ENCODE results near the gene EXPH5.
"Not testable (repeated sequence)": the region's sequence is repeated elsewhere in the genome, so short reads cannot be mapped to it uniquely, and the experiment has no call there.

Gene EXPH5

GRCh38 chr11:108602818-108603217 is 9.2 kb upstream of the EXPH5 start:
- H3K4me3 ChIP-seq (ENCODE audit: control insufficient read depth in 1 of 7, extremely low read depth in 1 of 7, insufficient read depth in 4 of 7, low read depth in 2 of 7, low read length in 6 of 7); H3K27me3 ChIP-seq (replicated peaks in 2 of 5; ENCODE audit: control insufficient read depth in 4 of 5, insufficient read depth in 5 of 5, low read length in 4 of 5); H3K9me3 ChIP-seq (ENCODE audit: control extremely low read depth in 1 of 5, control insufficient read depth in 4 of 5, insufficient read depth in 2 of 5, low read depth in 1 of 5, low read length in 4 of 5); H3K4me1 ChIP-seq (ENCODE audit: control extremely low read depth in 1 of 4, control insufficient read depth in 4 of 4, insufficient read depth in 4 of 4, low read length in 3 of 4); H3K27ac ChIP-seq (ENCODE audit: insufficient read depth in 1 of 2, low read depth in 1 of 2, low read length in 2 of 2, poor library complexity in 1 of 2, severe bottlenecking in 2 of 2); POLR2A ChIA-PET; CTCF ChIA-PET; H3K36me3 ChIP-seq (ENCODE audit: control insufficient read depth in 4 of 4, insufficient read depth in 4 of 4, low read length in 3 of 4): not testable (repeated sequence)
- peak in 2 of 3 donors; percentile 5 for DNase-seq
- WGBS (ENCODE audit: insufficient coverage), result no CpG with 5 or more reads among the region's 5 CpGs

DNA sequence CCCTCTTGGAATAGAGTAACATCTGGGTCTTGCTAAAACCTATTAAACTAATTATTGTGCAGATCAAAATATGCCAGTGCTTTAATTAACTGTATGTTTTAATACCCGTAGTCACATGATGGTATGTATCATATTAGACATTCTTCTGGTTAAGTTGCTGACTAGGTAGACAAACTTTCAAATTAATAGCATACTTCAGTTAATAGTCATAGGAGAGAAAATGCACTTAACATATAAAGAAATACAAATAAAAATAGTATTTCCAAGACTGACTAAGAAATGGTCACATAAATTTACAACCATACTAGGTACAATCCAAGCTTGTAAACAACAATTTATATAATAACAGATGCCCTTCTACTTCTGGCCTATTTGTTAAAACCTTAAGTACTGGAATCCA is 7.6 kb upstream of the EXPH5 start:
- no CpG with 5 or more reads among the region's 1 CpG for WGBS (ENCODE audit: insufficient coverage)
- Histone ChIP-seq H3K36me3 (ENCODE audit: control insufficient read depth in 4 of 4, insufficient read depth in 4 of 4, low read length in 3 of 4) (no peaks in the 10 kb centered on the region), H3K4me3 (ENCODE audit: control insufficient read depth in 1 of 7, extremely low read depth in 1 of 7, insufficient read depth in 4 of 7, low read depth in 2 of 7, low read length in 6 of 7) (no peak overlapping the region), H3K4me1 (ENCODE audit: control extremely low read depth in 1 of 4, control insufficient read depth in 4 of 4, insufficient read depth in 4 of 4, low read length in 3 of 4) (no peaks in the 10 kb centered on the region), H3K9me3 (ENCODE audit: control extremely low read depth in 1 of 5, control insufficient read depth in 4 of 5, insufficient read depth in 2 of 5, low read depth in 1 of 5, low read length in 4 of 5) (no peaks in the 10 kb centered on the region), H3K27ac (ENCODE audit: insufficient read depth in 1 of 2, low read depth in 1 of 2, low read length in 2 of 2, poor library complexity in 1 of 2, severe bottlenecking in 2 of 2) (no peak overlapping the region), H3K27me3 (replicated peaks in 2 of 5; ENCODE audit: control insufficient read depth in 4 of 5, insufficient read depth in 5 of 5, low read length in 4 of 5) (peaks cover 0 to 3% (median 0%) of the 10 kb centered on the region in 5 experiments)
- DNase-seq, result no peak
- ChIA-PET CTCF (no interaction called here), POLR2A (no interaction called here)

GRCh38 chr11:108599978-108600377 is 6.4 kb upstream of the EXPH5 start:
- POLR2A ChIA-PET, result no interaction called here
- H3K9me3 ChIP-seq (ENCODE audit: control extremely low read depth in 1 of 5, control insufficient read depth in 4 of 5, insufficient read depth in 2 of 5, low read depth in 1 of 5, low read length in 4 of 5), result no peaks in the 10 kb centered on the region

DNA sequence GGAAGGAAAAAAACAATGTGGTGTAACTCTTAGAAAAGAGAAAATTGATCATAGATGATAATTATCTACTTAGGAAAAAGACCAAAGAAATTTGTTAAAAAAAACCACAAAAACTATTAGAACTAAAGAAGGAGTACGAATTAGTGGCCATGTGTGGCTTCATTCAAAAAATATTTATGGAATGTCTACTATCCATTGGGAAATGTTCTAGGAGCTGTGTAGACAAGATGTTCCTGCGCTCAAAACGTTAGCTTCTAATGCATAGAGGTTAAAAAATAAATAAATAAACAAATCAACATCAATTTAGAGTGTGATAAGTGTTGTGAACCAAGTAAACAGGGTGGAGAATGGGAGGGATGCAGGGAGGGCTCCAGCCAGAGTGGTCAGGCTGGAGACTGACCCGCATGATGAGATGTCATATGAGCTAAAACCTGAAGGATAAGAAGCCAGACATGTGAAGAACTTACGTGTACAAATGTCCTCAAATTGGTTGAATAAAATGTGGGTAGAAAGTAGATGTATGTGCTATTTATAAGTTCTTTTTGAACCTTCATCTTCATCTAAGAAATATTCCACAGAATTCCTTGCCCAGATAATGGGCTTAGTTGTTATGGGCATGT is 4.3 kb upstream of the EXPH5 start:
- Histone ChIP-seq H3K4me3 (ENCODE audit: control insufficient read depth in 1 of 7, extremely low read depth in 1 of 7, insufficient read depth in 4 of 7, low read depth in 2 of 7, low read length in 6 of 7) (no peak overlapping the region), H3K27me3 (replicated peaks in 2 of 5; ENCODE audit: control insufficient read depth in 4 of 5, insufficient read depth in 5 of 5, low read length in 4 of 5) (peaks cover 0 to 5% (median 0%) of the 10 kb centered on the region in 5 experiments), H3K27ac (ENCODE audit: insufficient read depth in 1 of 2, low read depth in 1 of 2, low read length in 2 of 2, poor library complexity in 1 of 2, severe bottlenecking in 2 of 2) (no peak overlapping the region), H3K9me3 (ENCODE audit: control extremely low read depth in 1 of 5, control insufficient read depth in 4 of 5, insufficient read depth in 2 of 5, low read depth in 1 of 5, low read length in 4 of 5) (no peaks in the 10 kb centered on the region), H3K36me3 (ENCODE audit: control insufficient read depth in 4 of 4, insufficient read depth in 4 of 4, low read length in 3 of 4) (no peaks in the 10 kb centered on the region), H3K4me1 (ENCODE audit: control extremely low read depth in 1 of 4, control insufficient read depth in 4 of 4, insufficient read depth in 4 of 4, low read length in 3 of 4) (peaks cover 0 to 8% (median 1%) of the 10 kb centered on the region in 4 experiments)
- ChIA-PET POLR2A (no interaction called here), CTCF (no interaction called here)
- DNase-seq, result no peak
- 100% methylated on average over 1 of the region's 5 CpGs for WGBS (ENCODE audit: insufficient coverage)

More at GRCh38 chr11:108599978-108600377, 6.4 kb upstream of the EXPH5 start:
- peaks cover 0 to 4% (median 0%) of the 10 kb centered on the region in 5 experiments for H3K27me3 ChIP-seq (replicated peaks in 2 of 5; ENCODE audit: control insufficient read depth in 4 of 5, insufficient read depth in 5 of 5, low read length in 4 of 5)
- no peak for DNase-seq
- no peaks in the 10 kb centered on the region for H3K4me1 ChIP-seq (ENCODE audit: control extremely low read depth in 1 of 4, control insufficient read depth in 4 of 4, insufficient read depth in 4 of 4, low read length in 3 of 4)
- no peaks in the 10 kb centered on the region for H3K36me3 ChIP-seq (ENCODE audit: control insufficient read depth in 4 of 4, insufficient read depth in 4 of 4, low read length in 3 of 4)
- WGBS (ENCODE audit: insufficient coverage), result 100% methylated on average over 1 of the region's 2 CpGs
- H3K4me3 ChIP-seq (ENCODE audit: control insufficient read depth in 1 of 7, extremely low read depth in 1 of 7, insufficient read depth in 4 of 7, low read depth in 2 of 7, low read length in 6 of 7), result no peak overlapping the region
- CTCF ChIA-PET, result no interaction called here
- H3K27ac ChIP-seq (ENCODE audit: insufficient read depth in 1 of 2, low read depth in 1 of 2, low read length in 2 of 2, poor library complexity in 1 of 2, severe bottlenecking in 2 of 2), result no peak overlapping the region

- Histone ChIP-seq H3K27me3 (replicated peaks in 2 of 5; ENCODE audit: control insufficient read depth in 4 of 5, insufficient read depth in 5 of 5, low read length in 4 of 5) (peaks cover 0 to 17% (median 5%) of the 10 kb centered on the region in 5 experiments), H3K4me3 (ENCODE audit: control insufficient read depth in 1 of 7, extremely low read depth in 1 of 7, insufficient read depth in 4 of 7, low read depth in 2 of 7, low read length in 6 of 7) (no peak overlapping the region), H3K27ac (ENCODE audit: insufficient read depth in 1 of 2, low read depth in 1 of 2, low read length in 2 of 2, poor library complexity in 1 of 2, severe bottlenecking in 2 of 2) (no peak overlapping the region), H3K9me3 (ENCODE audit: control extremely low read depth in 1 of 5, control insufficient read depth in 4 of 5, insufficient read depth in 2 of 5, low read depth in 1 of 5, low read length in 4 of 5) (no peaks in the 10 kb centered on the region), H3K36me3 (ENCODE audit: control insufficient read depth in 4 of 4, insufficient read depth in 4 of 4, low read length in 3 of 4) (no peaks in the 10 kb centered on the region), H3K4me1 (ENCODE audit: control extremely low read depth in 1 of 4, control insufficient read depth in 4 of 4, insufficient read depth in 4 of 4, low read length in 3 of 4) (peaks cover 0 to 11% (median 8%) of the 10 kb centered on the region in 4 experiments)
- no peak for DNase-seq
- CTCF ChIA-PET, result no interaction called here
- 50% methylated on average over 2 of the region's 2 CpGs for WGBS (ENCODE audit: insufficient coverage)
- POLR2A ChIA-PET, result no interaction called here
Measured at GRCh38 chr11:108596701-108597100, 3.1 kb upstream of the EXPH5 start.

GRCh38 chr11:108593923-108594434 is 411 bp upstream of the EXPH5 start:
- 59% methylated on average over 2 of the region's 5 CpGs for WGBS (ENCODE audit: insufficient coverage)
- ChIA-PET POLR2A (no interaction called here), CTCF (interaction anchor here (0.6 to 1.6 kb wide), 2 partner anchors 18 to 87 kb away, joined by 3 read pairs; no protein-coding TSS in a partner anchor)

GRCh38 chr11:108592591-108593213 is 866 bp downstream of the EXPH5 start:
- WGBS (ENCODE audit: insufficient coverage), result 2% methylated on average over 23 of the region's 43 CpGs
- ChIA-PET POLR2A (no interaction called here), CTCF (interaction anchor here (1.6 kb wide), 1 partner anchor 86 kb away, joined by 3 read pairs; no protein-coding TSS in a partner anchor)
- Histone ChIP-seq H3K4me3 (ENCODE audit: control insufficient read depth in 1 of 7, extremely low read depth in 1 of 7, insufficient read depth in 4 of 7, low read depth in 2 of 7, low read length in 6 of 7) (peak overlapping the region; percentile 51 to 99 (median 91)), H3K9me3 (ENCODE audit: control extremely low read depth in 1 of 5, control insufficient read depth in 4 of 5, insufficient read depth in 2 of 5, low read depth in 1 of 5, low read length in 4 of 5) (no peaks in the 10 kb centered on the region), H3K4me1 (ENCODE audit: control extremely low read depth in 1 of 4, control insufficient read depth in 4 of 4, insufficient read depth in 4 of 4, low read length in 3 of 4) (peaks cover 0 to 11% (median 8%) of the 10 kb centered on the region in 4 experiments), H3K27ac (ENCODE audit: insufficient read depth in 1 of 2, low read depth in 1 of 2, low read length in 2 of 2, poor library complexity in 1 of 2, severe bottlenecking in 2 of 2) (peak overlapping the region in 1 of 2 experiments; percentile 71), H3K27me3 (replicated peaks in 2 of 5; ENCODE audit: control insufficient read depth in 4 of 5, insufficient read depth in 5 of 5, low read length in 4 of 5) (peaks cover 0 to 22% (median 5%) of the 10 kb centered on the region in 5 experiments), H3K36me3 (ENCODE audit: control insufficient read depth in 4 of 4, insufficient read depth in 4 of 4, low read length in 3 of 4) (no peaks in the 10 kb centered on the region)
- peak; percentile 7 to 51 (median 23) for DNase-seq

More at GRCh38 chr11:108593923-108594434, 411 bp upstream of the EXPH5 start:
- Histone ChIP-seq H3K27me3 (replicated peaks in 2 of 5; ENCODE audit: control insufficient read depth in 4 of 5, insufficient read depth in 5 of 5, low read length in 4 of 5) (peaks cover 0 to 19% (median 5%) of the 10 kb centered on the region in 5 experiments), H3K9me3 (ENCODE audit: control extremely low read depth in 1 of 5, control insufficient read depth in 4 of 5, insufficient read depth in 2 of 5, low read depth in 1 of 5, low read length in 4 of 5) (no peaks in the 10 kb centered on the region), H3K4me1 (ENCODE audit: control extremely low read depth in 1 of 4, control insufficient read depth in 4 of 4, insufficient read depth in 4 of 4, low read length in 3 of 4) (peaks cover 0 to 11% (median 8%) of the 10 kb centered on the region in 4 experiments), H3K27ac (ENCODE audit: insufficient read depth in 1 of 2, low read depth in 1 of 2, low read length in 2 of 2, poor library complexity in 1 of 2, severe bottlenecking in 2 of 2) (peak overlapping the region in 1 of 2 experiments; percentile 31), H3K4me3 (ENCODE audit: control insufficient read depth in 1 of 7, extremely low read depth in 1 of 7, insufficient read depth in 4 of 7, low read depth in 2 of 7, low read length in 6 of 7) (peak overlapping the region in 6 of 7 experiments; percentile 66 to 99 (median 91)), H3K36me3 (ENCODE audit: control insufficient read depth in 4 of 4, insufficient read depth in 4 of 4, low read length in 3 of 4) (no peaks in the 10 kb centered on the region)
- DNase-seq, result no peak
